GM12878 (cell line): Measurements from ENCODE around the gene CCDC82. TPM values are rescaled to one million over a fixed set of nuclear protein-coding genes. Genes with fewer than 3 reads are reported as not detected.

Experiments used
- ATAC-seq: fragments of 200-7000 bp; cut with Tn5 transposase; 3 replicates; pipeline ENCODE4 v1.9.1; 2020; ENCODE audit warnings: mild to moderate bottlenecking, moderate library complexity
- BruUV-seq: library from RNA; stranded (reverse); fragments of 400-500 nt; replicated peaks from 2 replicates; lab custom pipeline; 2021; lab: Mats Ljungman, UMichigan
- CTCF ChIA-PET: fragments of 300-600 bp; sonication (Branson Sonifier 250); formaldehyde crosslinking; extraction: SDS; loops from one replicate; lab custom pipeline; 2021; ENCODE audit warnings: inconsistent platforms; lab: Yijun Ruan, JAX
- POLR2A ChIA-PET: fragments of 350-600 bp; formaldehyde crosslinking; extraction: SDS; loops from one replicate; lab custom pipeline; 2021; ENCODE audit warnings: inconsistent platforms; lab: Charles Lee
- RAD21 ChIA-PET: fragments of 300-600 bp; sonication (Branson Sonifier 250); formaldehyde crosslinking; loops from one replicate; lab custom pipeline; 2023; ENCODE audit warnings: antibody characterized with exemption; ENCODE audit not compliant: unreplicated experiment; lab: Charles Lee
- SMC1A ChIA-PET: fragments of 300-600 bp; sonication (Branson Sonifier 250); formaldehyde crosslinking; loops from one replicate; lab custom pipeline; 2023; ENCODE audit not compliant: unreplicated experiment, uncharacterized antibody; lab: Charles Lee
- DNase-seq: peaks from one replicate; pipeline ENCODE4 v3.0.0-alpha.2; 2011; ENCODE audit warnings: low read depth, low spot score
- FAIRE-seq: peaks from 3 replicates; lab custom pipeline; 2011; peaks lifted over from hg19 to GRCh38; lab: Jason Lieb, UNC
- H2AFZ ChIP-seq: 2 replicates; pipeline ENCODE4 v1.6.0; 2011; ENCODE audit warnings: low read depth, low read length, control low read depth; ENCODE audit not compliant: control insufficient read depth
- H3K27ac ChIP-seq: 2 replicates; pipeline ENCODE4 v1.5.1; 2011; ENCODE audit warnings: control low read depth; ENCODE audit not compliant: control insufficient read depth, insufficient read depth
- H3K27me3 ChIP-seq, 2 experiments: replicated peaks in 1 of 2; 2 replicates each; pipeline versions ENCODE4 v1.6.0 to v1.6.1; 2011; ENCODE audit warnings: low read length in 1 of 2; ENCODE audit not compliant: control insufficient read depth in 2 of 2, insufficient read depth in 2 of 2
- H3K36me3 ChIP-seq, 2 experiments: 2 replicates each; pipeline ENCODE4 v1.5.1; 2011; ENCODE audit warnings: low read length in 1 of 2; ENCODE audit not compliant: control insufficient read depth in 2 of 2, insufficient read depth in 2 of 2
- H3K4me1 ChIP-seq: 2 replicates; pipeline ENCODE4 v1.6.1; 2011; ENCODE audit warnings: mild to moderate bottlenecking, low read length, moderate library complexity, mixed read lengths; ENCODE audit not compliant: control insufficient read depth, insufficient read depth
- H3K4me2 ChIP-seq: 2 replicates; pipeline ENCODE4 v1.6.0; 2011; ENCODE audit warnings: control low read depth; ENCODE audit not compliant: control insufficient read depth, insufficient read depth
- H3K4me3 ChIP-seq: fragments of 200-600 bp; sonication (generic); 2 replicates; pipeline ENCODE4 v1.5.1; 2016
- H3K79me2 ChIP-seq: 2 replicates; pipeline ENCODE4 v1.6.0; 2011; ENCODE audit warnings: low read length; ENCODE audit not compliant: control insufficient read depth, insufficient read depth
- H3K9ac ChIP-seq: 2 replicates; pipeline ENCODE4 v1.8.0; 2011; ENCODE audit warnings: low read length, control low read depth, mixed read lengths; ENCODE audit not compliant: control insufficient read depth, insufficient read depth
- H3K9me3 ChIP-seq: replicated peaks from 3 replicates; pipeline ENCODE4 v1.5.1; 2011; ENCODE audit warnings: mild to moderate bottlenecking, low read length; ENCODE audit not compliant: control insufficient read depth, insufficient read depth
- H4K20me1 ChIP-seq: 2 replicates; pipeline ENCODE4 v1.6.0; 2011; ENCODE audit not compliant: control insufficient read depth, insufficient read depth
- FOS ChIP-seq: IDR thresholded peaks from 3 replicates; pipeline ENCODE4 v1.6.1; 2011; ENCODE audit warnings: borderline replicate concordance; ENCODE audit not compliant: insufficient read length; ENCODE audit errors: extremely low read depth
- IKZF1 ChIP-seq: fragments of 450-650 bp; conservative IDR thresholded peaks from 2 replicates; pipeline ENCODE4 v1.6.1; 2017; ENCODE audit warnings: antibody characterized with exemption, mild to moderate bottlenecking
- KDM1A ChIP-seq: fragments of 200-600 bp; sonication (generic); IDR thresholded peaks from 2 replicates; pipeline ENCODE4 v1.6.1; 2016; ENCODE audit warnings: borderline replicate concordance
- MYB ChIP-seq: fragments of 150-350 bp; IDR thresholded peaks from 2 replicates; pipeline ENCODE4 v1.6.1; 2014; ENCODE audit warnings: mild to moderate bottlenecking, low read depth, low read length, borderline replicate concordance
- NFXL1 ChIP-seq: fragments of 450-650 bp; IDR thresholded peaks from 2 replicates; pipeline ENCODE4 v1.6.1; 2017; ENCODE audit warnings: antibody characterized with exemption, mild to moderate bottlenecking, borderline replicate concordance
- SMAD1 ChIP-seq: fragments of 450-650 bp; IDR thresholded peaks from 2 replicates; pipeline ENCODE4 v1.6.1; 2018; ENCODE audit warnings: mild to moderate bottlenecking, low read depth; ENCODE audit not compliant: partially characterized antibody
- STAT3 ChIP-seq: IDR thresholded peaks from 2 replicates; pipeline ENCODE4 v1.6.1; 2011; ENCODE audit warnings: low read depth, low read length, improper control_type of control experiment
- TCF12 ChIP-seq: IDR thresholded peaks from 2 replicates; pipeline ENCODE4 v1.6.1; 2011; ENCODE audit warnings: low read depth, mild to moderate bottlenecking, low read length
- ZNF217 ChIP-seq: fragments of 450-650 bp; IDR thresholded peaks from 2 replicates; pipeline ENCODE4 v1.6.1; 2017; ENCODE audit warnings: antibody characterized with exemption, mild to moderate bottlenecking
- WGBS: methylation state at CpG from one replicate; pipeline ENCODE4 v1.1.6; 2016; ENCODE audit warnings: low lambda C conversion rate; ENCODE audit not compliant: insufficient replicate concordance, insufficient coverage; ENCODE audit errors: missing lambda C conversion rate; 5-methylcytosine and 5-hydroxymethylcytosine counted together
- in situ Hi-C: fragments of 300-500 bp; cut with MboI; formaldehyde crosslinking; loops from 9 replicates; pipeline ENCODE4 v1.14.3; 2018; ENCODE audit warnings: mixed read lengths
- intact Hi-C: fragments of 100-400 bp; cut with micrococcal nuclease; formaldehyde crosslinking; loops from one replicate; pipeline ENCODE4 v1.14.2; 2022; ENCODE audit not compliant: unreplicated experiment
- polyA plus RNA-seq, 11 experiments: library from polyadenylated mRNA; depleted of rRNA in 4 of 11; unstranded in 6 of 11; stranded (reverse) in 5 of 11; fragments of >200 nt; fragmentation: Nextera tagmentation in 4 of 11; fragmentation: Illumina TruSeq in 1 of 11; extraction: Ambion mirVana in 4 of 11; extraction: Trizol in 1 of 11; gene quantifications; 1 replicate in 1 of 11; 2 replicates in 10 of 11; pipeline versions ENCODE4 v1.2.1 to v1.2.3, GENCODE V29; 2011 to 2016; ENCODE audit warnings: inconsistent platforms in 2 of 11, missing spikeins in 2 of 11, low read depth in 1 of 11
- total RNA-seq, 4 experiments: library from RNA; depleted of rRNA in 3 of 4; stranded (reverse); fragments of >200 nt in 3 of 4; fragmentation: Illumina TruSeq in 1 of 4; extraction: Trizol in 1 of 4; gene quantifications; 2 replicates each; pipeline versions ENCODE4 v1.2.1 to v1.2.3, GENCODE V29; 2013 to 2021
- TF ChIP-seq, protein P1 (sequence below): fragments of 450-650 bp; IDR thresholded peaks from 2 replicates; pipeline ENCODE4 v1.6.1; 2018; ENCODE audit warnings: mild to moderate bottlenecking, low read depth, moderate library complexity; ENCODE audit not compliant: partially characterized antibody
- TF ChIP-seq, protein P2 (sequence below): IDR thresholded peaks from 2 replicates; pipeline ENCODE4 v1.6.1; 2011; ENCODE audit warnings: mild to moderate bottlenecking, low read depth, low read length, moderate library complexity; ENCODE audit not compliant: insufficient replicate concordance

CCDC82 gene
- total and polyA plus RNA-seq, 10 of the 15 experiments (the other 5 are each of a cell fraction or from before 2014, with no cell fraction given), result 15.2 to 62.4 (median 28.8) TPM

DNA sequence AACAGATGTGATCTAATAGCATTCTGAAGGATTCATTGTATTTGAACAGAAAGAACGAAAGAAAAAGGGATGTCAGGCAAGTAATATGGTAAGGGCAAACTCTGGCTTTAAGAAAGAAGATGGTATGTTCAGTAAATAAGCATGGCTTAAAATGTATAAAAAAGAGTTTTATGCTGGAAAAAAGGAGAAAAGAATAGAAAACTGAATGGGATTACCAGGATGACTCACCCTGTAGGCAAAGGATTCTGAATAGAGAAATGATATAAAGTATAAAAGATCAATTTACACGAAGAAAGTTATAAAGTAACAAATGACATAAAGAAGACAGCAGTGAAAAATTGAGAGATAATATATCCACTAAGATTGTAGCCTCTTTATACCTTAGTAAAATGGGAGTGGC lies 4.5 kb downstream of the CCDC82 start:
- intact Hi-C loops (loop anchor here (5.0 kb wide), 2 partner anchors 128 to 143 kb away; no protein-coding TSS in a partner anchor), in situ Hi-C loops (loop anchor here (5.0 kb wide), 1 partner anchor 593 kb away; the partner anchor contains the start of gene CEP57)
- Histone ChIP-seq H3K4me3 (no peak overlapping the region), H3K9ac (no peak overlapping the region), H4K20me1 (no peaks in the 10 kb centered on the region), H3K4me1 (no peaks in the 10 kb centered on the region), H3K36me3 (peaks cover 0 to 7% of the 10 kb centered on the region in 2 experiments; a peak in 1 of 4 replicates), H3K4me2 (no peak overlapping the region), H3K27me3 (no peaks in the 10 kb centered on the region), H2AFZ (no peak overlapping the region), H3K27ac (no peak overlapping the region), H3K79me2 (peaks cover 28% of the 10 kb centered on the region), H3K9me3 (no peaks in the 10 kb centered on the region; the same call in 2 of the 3 replicates)
- ChIA-PET SMC1A (interaction anchor here (0.6 to 1.0 kb wide), 3 partner anchors 42 to 535 kb away, joined by 3 read pairs; partner anchors contain the start of gene MAML2), RAD21 (no interaction called here), POLR2A (no interaction called here), CTCF (interaction anchor here (1.1 kb wide), 1 partner anchor 548 kb away, joined by 4 read pairs; no protein-coding TSS in a partner anchor)
- FAIRE-seq, result no peak
- TF ChIP-seq FOS (no peak), STAT3 (no peak)
- ATAC-seq, result no peak
- no peak for DNase-seq
- 100% methylated on average over 2 of the region's 2 CpGs for WGBS
- BruUV-seq, result no TSS peak

DNA sequence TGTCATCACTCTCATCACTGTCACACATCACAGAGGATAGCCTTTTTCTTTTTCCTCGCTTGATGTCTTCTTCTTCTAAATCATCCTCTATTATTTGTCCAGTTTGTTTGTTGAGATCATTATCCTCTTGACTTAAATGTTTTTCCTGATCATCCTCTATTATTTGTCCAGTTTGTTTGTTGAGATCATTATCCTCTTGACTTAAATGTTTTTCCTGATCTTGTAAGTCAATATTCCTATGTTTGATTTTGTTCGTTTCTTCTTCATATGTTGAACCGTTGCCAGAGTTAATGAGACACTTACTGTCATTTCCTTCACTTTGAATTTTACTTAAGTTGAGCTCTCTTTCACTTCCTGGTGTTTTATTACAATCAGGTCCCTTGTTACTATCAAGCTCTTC lies 5.6 kb downstream of the CCDC82 start:
- Histone ChIP-seq H3K4me3 (no peak overlapping the region), H3K27me3 (no peaks in the 10 kb centered on the region), H3K4me1 (no peaks in the 10 kb centered on the region), H3K4me2 (no peak overlapping the region), H3K36me3 (peaks cover 0 to 7% of the 10 kb centered on the region in 2 experiments; a peak in 1 of 4 replicates), H2AFZ (no peak overlapping the region), H3K9me3 (no peaks in the 10 kb centered on the region; the same call in 2 of the 3 replicates), H3K79me2 (peaks cover 22% of the 10 kb centered on the region), H3K27ac (no peak overlapping the region), H3K9ac (no peak overlapping the region), H4K20me1 (no peaks in the 10 kb centered on the region)
- RAD21 ChIA-PET, result interaction anchor here (1.0 to 1.3 kb wide), 2 partner anchors 9 to 41 kb away, joined by 6 to 7 read pairs; partner anchors contain the start of gene MAML2
- ATAC-seq (no peak), FAIRE-seq (peak; percentile 7), DNase-seq (no peak)
- POLR2A ChIA-PET, result interaction anchor here (1.0 kb wide), 1 partner anchor 13 kb away, joined by 3 read pairs; no protein-coding TSS in a partner anchor
- CTCF ChIA-PET, result interaction anchor here (1.0 to 1.6 kb wide), 5 partner anchors 10 to 535 kb away, joined by 3 to 6 read pairs (median 4); partner anchors contain the start of gene MAML2
- SMC1A ChIA-PET, result interaction anchor here (0.9 to 1.5 kb wide), 5 partner anchors 11 to 329 kb away, joined by 3 to 6 read pairs (median 4); partner anchors contain the start of gene MAML2
- WGBS, result 75% methylated on average over 3 of the region's 3 CpGs
- intact Hi-C loops (no loop called here), in situ Hi-C loops (no loop called here)
- BruUV-seq, result TSS peak; percentile 12
- TF ChIP-seq NFXL1 (no peak), KDM1A (no peak), TCF12 (no peak), ZNF217 (no peak), IKZF1 (no peak), MYB (no peak), SMAD1 (no peak)
- TF ChIP-seq, protein P1, sequence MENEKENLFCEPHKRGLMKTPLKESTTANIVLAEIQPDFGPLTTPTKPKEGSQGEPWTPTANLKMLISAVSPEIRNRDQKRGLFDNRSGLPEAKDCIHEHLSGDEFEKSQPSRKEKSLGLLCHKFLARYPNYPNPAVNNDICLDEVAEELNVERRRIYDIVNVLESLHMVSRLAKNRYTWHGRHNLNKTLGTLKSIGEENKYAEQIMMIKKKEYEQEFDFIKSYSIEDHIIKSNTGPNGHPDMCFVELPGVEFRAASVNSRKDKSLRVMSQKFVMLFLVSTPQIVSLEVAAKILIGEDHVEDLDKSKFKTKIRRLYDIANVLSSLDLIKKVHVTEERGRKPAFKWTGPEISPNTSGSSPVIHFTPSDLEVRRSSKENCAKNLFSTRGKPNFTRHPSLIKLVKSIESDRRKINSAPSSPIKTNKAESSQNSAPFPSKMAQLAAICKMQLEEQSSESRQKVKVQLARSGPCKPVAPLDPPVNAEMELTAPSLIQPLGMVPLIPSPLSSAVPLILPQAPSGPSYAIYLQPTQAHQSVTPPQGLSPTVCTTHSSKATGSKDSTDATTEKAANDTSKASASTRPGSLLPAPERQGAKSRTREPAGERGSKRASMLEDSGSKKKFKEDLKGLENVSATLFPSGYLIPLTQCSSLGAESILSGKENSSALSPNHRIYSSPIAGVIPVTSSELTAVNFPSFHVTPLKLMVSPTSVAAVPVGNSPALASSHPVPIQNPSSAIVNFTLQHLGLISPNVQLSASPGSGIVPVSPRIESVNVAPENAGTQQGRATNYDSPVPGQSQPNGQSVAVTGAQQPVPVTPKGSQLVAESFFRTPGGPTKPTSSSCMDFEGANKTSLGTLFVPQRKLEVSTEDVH, result no peak
- TF ChIP-seq, protein P2, sequence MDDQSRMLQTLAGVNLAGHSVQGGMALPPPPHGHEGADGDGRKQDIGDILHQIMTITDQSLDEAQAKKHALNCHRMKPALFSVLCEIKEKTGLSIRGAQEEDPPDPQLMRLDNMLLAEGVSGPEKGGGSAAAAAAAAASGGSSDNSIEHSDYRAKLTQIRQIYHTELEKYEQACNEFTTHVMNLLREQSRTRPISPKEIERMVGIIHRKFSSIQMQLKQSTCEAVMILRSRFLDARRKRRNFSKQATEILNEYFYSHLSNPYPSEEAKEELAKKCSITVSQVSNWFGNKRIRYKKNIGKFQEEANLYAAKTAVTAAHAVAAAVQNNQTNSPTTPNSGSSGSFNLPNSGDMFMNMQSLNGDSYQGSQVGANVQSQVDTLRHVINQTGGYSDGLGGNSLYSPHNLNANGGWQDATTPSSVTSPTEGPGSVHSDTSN, result no peak
